Measurements from ENCODE around the gene NAT16.

Gene NAT16

GRCh38 chr7:101195884-101196283 lies 15.8 kb upstream of the NAT16 start:
- DNase-seq (ENCODE audit: insufficient read length, low spot score) (no peak), FAIRE-seq (no peak)
- TF ChIP-seq POLR2A (IDR thresholded peaks at IDR 0.05; ENCODE audit: low read depth, low read length): no peak

GRCh38 chr7:101189109-101189508 lies 9.0 kb upstream of the NAT16 start:
- no peak for DNase-seq (ENCODE audit: insufficient read length, low spot score)
- FAIRE-seq: no peak
- no peak for TF ChIP-seq POLR2A (IDR thresholded peaks at IDR 0.05; ENCODE audit: low read depth, low read length)

GRCh38 chr7:101186844-101187428 lies 6.8 kb upstream of the NAT16 start:
- no peak for FAIRE-seq
- TF ChIP-seq POLR2A (IDR thresholded peaks at IDR 0.05; ENCODE audit: low read depth, low read length): no peak
- no peak for DNase-seq (ENCODE audit: insufficient read length, low spot score)

- no peak for DNase-seq (ENCODE audit: insufficient read length, low spot score)
- TF ChIP-seq POLR2A (IDR thresholded peaks at IDR 0.05; ENCODE audit: low read depth, low read length): no peak
- no peak for FAIRE-seq
Measured at GRCh38 chr7:101186194-101186593, 6.1 kb upstream of the NAT16 start.

- no peak for FAIRE-seq
- no peak for TF ChIP-seq POLR2A (IDR thresholded peaks at IDR 0.05; ENCODE audit: low read depth, low read length)
- DNase-seq (ENCODE audit: insufficient read length, low spot score): no peak
Measured at GRCh38 chr7:101185258-101185839, 5.3 kb upstream of the NAT16 start.

GRCh38 chr7:101179713-101180112 lies 380 bp downstream of the NAT16 start:
- DNase-seq (ENCODE audit: insufficient read length, low spot score): no peak
- no peak for FAIRE-seq
- TF ChIP-seq POLR2A (IDR thresholded peaks at IDR 0.05; ENCODE audit: low read depth, low read length): no peak

- DNase-seq (ENCODE audit: insufficient read length, low spot score) (no peak), FAIRE-seq (no peak)
- no peak for TF ChIP-seq POLR2A (IDR thresholded peaks at IDR 0.05; ENCODE audit: low read depth, low read length)
Measured at GRCh38 chr7:101179117-101179516, 976 bp downstream of the NAT16 start.

GRCh38 chr7:101177644-101178043 lies 2.4 kb downstream of the NAT16 start:
- TF ChIP-seq POLR2A (IDR thresholded peaks at IDR 0.05; ENCODE audit: low read depth, low read length): no peak
- DNase-seq (ENCODE audit: insufficient read length, low spot score): no peak
- FAIRE-seq: no peak

- FAIRE-seq: no peak
Measured at GRCh38 chr7:101175664-101176063, 4.4 kb downstream of the NAT16 start.

GRCh38 chr7:101174322-101174854 lies 5.7 kb downstream of the NAT16 start:
- DNase-seq (ENCODE audit: insufficient read length, low spot score) (no peak), FAIRE-seq (no peak)
- TF ChIP-seq POLR2A (IDR thresholded peaks at IDR 0.05; ENCODE audit: low read depth, low read length): no peak

More at GRCh38 chr7:101175664-101176063, 4.4 kb downstream of the NAT16 start:
- no peak for TF ChIP-seq POLR2A (IDR thresholded peaks at IDR 0.05; ENCODE audit: low read depth, low read length)
- no peak for DNase-seq (ENCODE audit: insufficient read length, low spot score)

- no peak; the same call in 1 of the 2 replicates for TF ChIP-seq POLR2A (IDR thresholded peaks at IDR 0.05; ENCODE audit: low read depth, low read length)
- DNase-seq (ENCODE audit: insufficient read length, low spot score): peak; percentile 92
- no peak for FAIRE-seq
Measured at GRCh38 chr7:101173752-101174244, 6.3 kb downstream of the NAT16 start.

GRCh38 chr7:101172854-101173751 lies 7.0 kb downstream of the NAT16 start:
- TF ChIP-seq POLR2A (IDR thresholded peaks at IDR 0.05; ENCODE audit: low read depth, low read length): no peak
- DNase-seq (ENCODE audit: insufficient read length, low spot score): peak; percentile 95
- no peak for FAIRE-seq

- DNase-seq (ENCODE audit: insufficient read length, low spot score) (no peak), FAIRE-seq (no peak)
- TF ChIP-seq POLR2A (IDR thresholded peaks at IDR 0.05; ENCODE audit: low read depth, low read length): no peak
Measured at GRCh38 chr7:101172005-101172853, 7.9 kb downstream of the NAT16 start.

Measured in H54 (cell line).